OCI-LY7 (cell line): Measurements from ENCODE around the gene FBXW7.

ENCODE experiments used
- CTCF ChIP-seq: fragments of 200-600 bp; sonication (generic); conservative IDR thresholded peaks from 2 replicates; pipeline ENCODE4 v1.5.1; 2014; ENCODE audit warnings: mild to moderate bottlenecking, antibody characterized with exemption, low read length, moderate library complexity, mixed read lengths
- EZH2phosphoT487 ChIP-seq: fragments of 200-600 bp; sonication (generic); IDR thresholded peaks from 2 replicates; pipeline ENCODE4 v1.6.1; 2018; ENCODE audit warnings: low read depth, borderline replicate concordance, mild to moderate bottlenecking, mixed run types, antibody characterized with exemption, low read length, moderate library complexity, mixed read lengths

- 0 out of 2 replicates have a peak, but pooled peaks have one; percentile 9 for TF ChIP-seq CTCF
- no peak for TF ChIP-seq EZH2phosphoT487
Observed at GRCh38 chr4:152577708-152578396, 42.0 kb upstream of the FBXW7 start.
